Activated naive CD4-positive, alpha-beta T cell treated with anti-CD3 and anti-CD28 coated beads, Interleukin-2, amount 50 U/mL, for 24 hours (primary cell): ENCODE results near the gene GDPD5.

ENCODE experiments used
- H3K27ac Mint-ChIP-seq: one replicate; pipeline ENCODE4 v1.8.0; 2021; ENCODE audit warnings: mild to moderate bottlenecking, mixed read lengths
- H3K27me3 Mint-ChIP-seq: one replicate; pipeline ENCODE4 v1.8.0; 2021; ENCODE audit warnings: mixed read lengths
- H3K36me3 Mint-ChIP-seq: one replicate; pipeline ENCODE4 v1.8.0; 2021; ENCODE audit warnings: mixed read lengths
- H3K4me1 Mint-ChIP-seq: one replicate; pipeline ENCODE4 v1.8.0; 2021; ENCODE audit warnings: mixed read lengths
- H3K4me3 Mint-ChIP-seq: one replicate; pipeline ENCODE4 v1.8.0; 2021; ENCODE audit warnings: mild to moderate bottlenecking, mixed read lengths
- H3K9me3 Mint-ChIP-seq: one replicate; pipeline ENCODE4 v1.8.0; 2021; ENCODE audit warnings: mixed read lengths

Gene GDPD5

GRCh38 chr11:75513250-75513649, 12.5 kb downstream of the GDPD5 start:
- Mint-ChIP-seq H3K27ac (no peak overlapping the region), H3K4me1 (peaks cover 16% of the 10 kb centered on the region), H3K27me3 (no peaks in the 10 kb centered on the region), H3K9me3 (no peaks in the 10 kb centered on the region), H3K36me3 (no peaks in the 10 kb centered on the region), H3K4me3 (no peak overlapping the region)

GRCh38 chr11:75510723-75511019, 15.1 kb downstream of the GDPD5 start:
- H3K9me3 Mint-ChIP-seq: no peaks in the 10 kb centered on the region
- no peak overlapping the region for H3K27ac Mint-ChIP-seq
- no peaks in the 10 kb centered on the region for H3K36me3 Mint-ChIP-seq
- peaks cover 16% of the 10 kb centered on the region for H3K4me1 Mint-ChIP-seq
- H3K27me3 Mint-ChIP-seq: no peaks in the 10 kb centered on the region
- H3K4me3 Mint-ChIP-seq: no peak overlapping the region

GRCh38 chr11:75510004-75510722, 15.6 kb downstream of the GDPD5 start:
- Mint-ChIP-seq H3K27ac (no peak overlapping the region), H3K9me3 (no peaks in the 10 kb centered on the region), H3K4me3 (no peak overlapping the region), H3K4me1 (peaks cover 16% of the 10 kb centered on the region), H3K27me3 (no peaks in the 10 kb centered on the region), H3K36me3 (no peaks in the 10 kb centered on the region)

DNA sequence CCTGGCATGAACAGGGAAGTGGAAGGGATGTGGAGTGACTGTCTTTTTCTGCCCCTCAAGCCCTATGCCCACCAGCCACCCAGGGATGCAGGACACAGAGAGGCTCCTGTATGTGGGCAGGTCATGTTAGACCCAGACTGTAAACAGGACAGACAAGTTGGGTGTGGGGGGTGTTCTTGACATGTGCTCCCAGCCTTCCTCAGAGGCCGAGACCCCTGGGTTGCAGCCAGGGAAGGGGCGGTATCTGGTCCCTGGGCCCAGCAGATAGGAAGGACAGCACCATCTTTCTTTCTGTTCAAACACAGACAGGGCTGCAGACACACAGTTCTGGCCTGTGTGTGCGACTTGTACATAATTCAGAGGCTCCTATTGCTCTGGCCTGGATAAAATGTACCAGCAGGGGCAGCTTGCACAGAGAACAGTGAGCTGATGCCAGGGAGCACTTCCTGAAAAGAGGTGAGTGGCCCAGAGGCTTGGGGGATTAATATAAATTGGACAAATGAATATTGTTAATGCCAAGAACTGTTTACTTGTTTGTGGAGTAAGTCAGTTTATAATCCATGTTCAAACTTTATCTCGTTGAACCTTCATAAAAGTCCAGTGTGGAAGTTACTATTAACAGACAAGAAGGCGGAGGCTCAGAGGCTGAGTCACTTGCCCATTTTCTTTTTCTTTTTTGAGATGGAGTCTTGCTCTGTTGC, 16.6 kb downstream of the GDPD5 start:
- H3K27ac Mint-ChIP-seq: no peak overlapping the region
- H3K27me3 Mint-ChIP-seq: no peaks in the 10 kb centered on the region
- H3K4me1 Mint-ChIP-seq: peaks cover 16% of the 10 kb centered on the region
- no peaks in the 10 kb centered on the region for H3K36me3 Mint-ChIP-seq
- H3K9me3 Mint-ChIP-seq: no peaks in the 10 kb centered on the region
- H3K4me3 Mint-ChIP-seq: no peak overlapping the region

DNA sequence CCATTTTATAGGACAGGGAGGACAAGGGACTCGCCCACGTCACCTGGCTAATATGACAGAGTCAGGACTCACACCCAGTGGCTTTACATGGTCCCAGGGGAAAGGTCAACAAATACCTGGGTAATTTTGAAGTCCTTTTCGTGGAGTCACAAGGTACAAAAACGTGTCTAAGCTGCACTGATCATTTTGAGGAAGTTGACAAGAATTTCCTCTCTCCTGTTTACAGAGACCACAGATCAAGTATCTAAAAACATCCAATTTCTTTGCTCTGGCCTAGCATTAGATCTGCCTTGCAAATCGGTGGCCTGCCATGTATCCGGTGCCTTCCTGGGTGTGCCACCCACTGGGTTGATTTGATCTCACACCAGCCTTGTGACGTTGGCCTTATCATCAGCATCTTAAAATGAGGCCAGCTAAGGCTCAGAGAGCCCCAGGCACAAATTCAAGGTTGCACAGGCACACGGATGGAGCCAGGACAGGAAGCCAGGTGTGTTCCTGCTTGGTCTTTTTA, 17.6 kb downstream of the GDPD5 start:
- no peaks in the 10 kb centered on the region for H3K9me3 Mint-ChIP-seq
- H3K4me3 Mint-ChIP-seq: no peak overlapping the region
- peak overlapping the region; percentile 39 for H3K27ac Mint-ChIP-seq
- no peaks in the 10 kb centered on the region for H3K36me3 Mint-ChIP-seq
- peaks cover 16% of the 10 kb centered on the region for H3K4me1 Mint-ChIP-seq
- H3K27me3 Mint-ChIP-seq: no peaks in the 10 kb centered on the region

DNA sequence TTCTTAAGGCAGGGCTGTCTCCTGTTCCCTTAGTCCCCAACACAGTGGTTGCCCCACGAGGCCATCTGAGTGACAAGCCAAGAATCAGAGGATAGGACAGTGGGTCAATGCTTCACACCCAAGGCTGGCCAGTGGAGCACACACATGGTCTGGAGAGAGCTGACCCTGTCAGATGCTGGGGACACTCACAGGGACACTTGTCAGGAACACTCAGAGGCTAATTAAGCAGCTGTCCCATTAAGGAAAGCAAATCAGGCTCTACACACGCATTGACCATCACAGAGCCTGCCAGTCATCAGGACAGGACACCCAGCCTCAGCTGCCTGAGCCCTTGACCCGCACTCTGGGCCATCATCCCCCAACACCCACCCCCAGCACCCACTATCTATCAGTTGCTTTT, 18.2 kb downstream of the GDPD5 start:
- Mint-ChIP-seq H3K4me1 (peaks cover 16% of the 10 kb centered on the region), H3K36me3 (no peaks in the 10 kb centered on the region), H3K4me3 (no peak overlapping the region), H3K27ac (no peak overlapping the region), H3K27me3 (no peaks in the 10 kb centered on the region), H3K9me3 (no peaks in the 10 kb centered on the region)

DNA sequence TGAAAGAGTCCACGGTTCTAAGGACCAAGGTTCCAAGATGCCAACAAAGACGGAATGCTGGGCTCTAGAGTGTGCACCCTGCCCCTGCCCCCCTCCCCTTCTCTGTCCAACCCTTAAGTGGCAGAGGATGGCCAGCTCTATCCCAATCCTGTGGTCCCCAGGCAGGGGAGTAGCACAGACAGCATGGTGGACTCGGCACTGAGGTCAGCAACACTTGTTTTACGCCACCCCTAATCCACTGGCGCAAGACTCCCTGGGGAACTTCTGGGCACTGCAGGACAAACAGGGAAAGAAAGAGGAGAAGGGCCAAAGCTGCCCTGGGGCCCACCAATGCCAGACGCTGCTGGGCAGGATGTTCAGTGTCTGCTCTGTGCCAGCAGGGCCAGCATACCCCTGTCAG, 18.9 kb downstream of the GDPD5 start:
- H3K36me3 Mint-ChIP-seq: no peaks in the 10 kb centered on the region
- peaks cover 16% of the 10 kb centered on the region for H3K4me1 Mint-ChIP-seq

GRCh38 chr11:75505916-75506692, 19.6 kb downstream of the GDPD5 start:
- Mint-ChIP-seq H3K27ac (no peak overlapping the region), H3K4me3 (no peak overlapping the region), H3K4me1 (peaks cover 16% of the 10 kb centered on the region)

More for the DNA sequence above, 18.9 kb downstream of the GDPD5 start:
- Mint-ChIP-seq H3K27me3 (no peaks in the 10 kb centered on the region), H3K27ac (no peak overlapping the region), H3K4me3 (no peak overlapping the region), H3K9me3 (no peaks in the 10 kb centered on the region)

GRCh38 chr11:75504501-75504900, 21.2 kb downstream of the GDPD5 start:
- no peaks in the 10 kb centered on the region for H3K27me3 Mint-ChIP-seq
- H3K36me3 Mint-ChIP-seq: no peaks in the 10 kb centered on the region
- H3K4me3 Mint-ChIP-seq: no peak overlapping the region
- no peaks in the 10 kb centered on the region for H3K9me3 Mint-ChIP-seq
- peaks cover 16% of the 10 kb centered on the region for H3K4me1 Mint-ChIP-seq
- no peak overlapping the region for H3K27ac Mint-ChIP-seq

More at GRCh38 chr11:75505916-75506692, 19.6 kb downstream of the GDPD5 start:
- Mint-ChIP-seq H3K27me3 (no peaks in the 10 kb centered on the region), H3K9me3 (no peaks in the 10 kb centered on the region), H3K36me3 (no peaks in the 10 kb centered on the region)

DNA sequence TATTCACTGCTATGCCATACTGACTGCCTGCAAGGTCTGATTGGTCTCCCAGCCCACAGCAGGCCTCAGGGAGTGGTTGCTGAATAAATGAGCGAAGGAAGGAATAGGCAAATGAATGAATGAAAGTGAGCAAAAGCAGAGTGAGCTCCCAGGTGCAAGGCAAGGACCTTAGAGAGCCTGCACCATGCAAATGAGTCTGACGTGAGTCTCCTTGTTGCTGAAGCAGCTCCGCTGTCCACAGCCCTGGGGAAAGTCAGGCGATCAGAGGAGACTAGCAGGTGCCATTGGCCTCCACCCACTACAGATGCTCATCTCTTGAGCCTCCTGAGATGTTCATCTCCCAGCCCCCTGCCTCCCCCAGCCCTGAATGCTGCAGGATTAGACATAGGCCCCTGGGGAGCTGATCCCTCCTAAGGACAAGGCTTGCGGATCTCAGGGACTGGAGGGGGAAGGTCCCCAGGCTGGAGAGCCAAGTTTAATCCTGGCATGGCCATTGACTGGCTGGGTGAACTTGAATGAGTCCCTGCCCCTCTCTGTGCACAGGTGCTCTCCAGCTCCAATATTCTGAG, 22.1 kb downstream of the GDPD5 start:
- no peaks in the 10 kb centered on the region for H3K36me3 Mint-ChIP-seq
- peaks cover 13% of the 10 kb centered on the region for H3K4me1 Mint-ChIP-seq
- H3K27me3 Mint-ChIP-seq: no peaks in the 10 kb centered on the region
- no peak overlapping the region for H3K4me3 Mint-ChIP-seq
- no peaks in the 10 kb centered on the region for H3K9me3 Mint-ChIP-seq
- H3K27ac Mint-ChIP-seq: no peak overlapping the region

DNA sequence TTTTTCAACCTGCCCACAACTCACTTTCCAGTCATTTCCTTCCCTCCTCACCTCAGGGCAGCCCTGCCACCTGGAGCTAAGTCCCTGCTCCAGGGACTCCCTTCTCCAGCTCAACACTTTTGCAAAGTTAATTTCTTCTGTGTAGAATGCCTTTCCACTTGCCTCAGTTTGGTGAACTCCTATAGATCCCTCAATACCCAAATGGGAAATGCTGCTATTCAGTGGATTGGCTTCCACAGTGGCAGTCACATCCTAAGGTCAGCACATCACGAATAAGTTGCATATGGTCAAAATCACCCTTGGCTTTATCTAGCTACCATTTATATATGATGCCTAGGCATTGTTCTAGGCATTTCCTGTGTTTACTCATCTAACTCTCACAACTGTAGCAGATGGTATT, 23.6 kb downstream of the GDPD5 start:
- no peaks in the 10 kb centered on the region for H3K4me1 Mint-ChIP-seq
- no peaks in the 10 kb centered on the region for H3K36me3 Mint-ChIP-seq
- no peaks in the 10 kb centered on the region for H3K9me3 Mint-ChIP-seq
- no peak overlapping the region for H3K27ac Mint-ChIP-seq
- H3K4me3 Mint-ChIP-seq: no peak overlapping the region
- H3K27me3 Mint-ChIP-seq: no peaks in the 10 kb centered on the region

DNA sequence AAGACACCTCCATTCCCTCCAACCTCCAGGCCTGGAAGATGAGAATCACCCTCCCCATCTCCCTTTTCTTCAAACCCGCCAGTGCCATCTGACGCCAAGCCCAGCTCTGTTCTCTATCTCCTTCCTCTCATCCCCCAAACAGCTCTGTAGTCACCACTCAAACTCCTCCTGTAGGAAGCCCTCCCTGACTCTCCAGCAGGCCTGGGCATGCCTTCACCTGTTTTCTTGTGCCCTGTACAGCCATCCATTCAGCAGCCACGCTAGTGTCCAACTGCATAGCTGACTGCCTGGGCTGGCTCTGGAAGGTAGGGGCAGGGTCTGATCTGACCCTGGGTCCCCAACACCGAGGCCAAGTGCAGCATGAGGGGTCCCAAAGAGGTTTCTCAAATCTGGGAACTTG, 25.0 kb downstream of the GDPD5 start:
- no peaks in the 10 kb centered on the region for H3K9me3 Mint-ChIP-seq
- H3K4me1 Mint-ChIP-seq: no peaks in the 10 kb centered on the region
- no peaks in the 10 kb centered on the region for H3K36me3 Mint-ChIP-seq
- no peaks in the 10 kb centered on the region for H3K27me3 Mint-ChIP-seq
- H3K27ac Mint-ChIP-seq: no peak overlapping the region
- no peak overlapping the region for H3K4me3 Mint-ChIP-seq

DNA sequence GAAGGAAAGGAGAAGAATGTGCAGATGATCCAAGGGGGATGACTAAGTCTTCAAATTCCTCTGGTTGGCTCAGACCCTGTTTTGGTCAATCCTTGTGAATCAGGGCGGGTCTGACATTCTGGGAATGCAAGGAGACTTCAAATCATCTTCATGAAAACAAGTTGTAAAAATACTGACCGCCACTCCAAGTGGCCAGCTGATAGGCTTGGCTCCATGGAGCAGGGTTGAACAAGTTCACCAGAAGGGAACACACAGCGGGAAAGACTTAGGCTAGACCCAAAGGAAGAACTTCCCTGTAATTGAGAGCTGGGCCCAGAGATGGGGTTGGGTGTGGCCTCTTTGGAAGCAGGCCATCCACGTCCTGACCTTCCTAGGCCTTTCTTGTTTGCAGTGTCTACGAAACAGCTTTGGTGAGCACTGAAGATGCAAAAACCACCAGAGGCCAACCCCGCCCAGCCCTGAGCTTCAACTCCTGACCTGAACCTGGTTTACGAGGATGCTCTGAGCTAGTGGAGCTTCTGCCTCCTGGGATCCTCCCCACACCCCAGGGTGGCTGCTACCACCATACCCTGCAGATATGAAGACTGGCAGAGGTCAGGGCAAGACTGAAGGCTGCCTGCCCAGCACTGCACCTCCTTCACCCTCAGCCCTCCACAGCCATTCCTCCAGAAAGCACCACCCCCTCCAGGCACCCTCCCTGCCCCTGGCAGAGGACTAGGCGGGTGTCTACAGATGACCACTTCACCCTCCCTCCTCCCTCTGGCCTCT, 26.1 kb downstream of the GDPD5 start:
- H3K27ac Mint-ChIP-seq: no peak overlapping the region

GRCh38 chr11:75498556-75499255, 27.0 kb downstream of the GDPD5 start:
- no peak overlapping the region for H3K4me3 Mint-ChIP-seq
- H3K36me3 Mint-ChIP-seq: no peaks in the 10 kb centered on the region
- H3K9me3 Mint-ChIP-seq: no peaks in the 10 kb centered on the region
- no peak overlapping the region for H3K27ac Mint-ChIP-seq
- H3K27me3 Mint-ChIP-seq: no peaks in the 10 kb centered on the region
- no peaks in the 10 kb centered on the region for H3K4me1 Mint-ChIP-seq

More for the DNA sequence above, 26.1 kb downstream of the GDPD5 start:
- Mint-ChIP-seq H3K4me3 (no peak overlapping the region), H3K27me3 (no peaks in the 10 kb centered on the region), H3K9me3 (no peaks in the 10 kb centered on the region), H3K4me1 (no peaks in the 10 kb centered on the region), H3K36me3 (no peaks in the 10 kb centered on the region)
